ENCODE results near the gene IFI27. TPM values are rescaled to one million over a fixed set of nuclear protein-coding genes. Genes with fewer than 3 reads are reported as not detected.
A peak's percentile ranks its signal among the peaks of the same experiment; 100 is the strongest.

IFI27 gene
- total and polyA plus RNA-seq, 10 of the 15 experiments (the other 5 are each of a cell fraction or from before 2014, with no cell fraction given), result 1.1 to 45.5 (median 3.3) TPM

GRCh38 chr14:94080621-94081385, 29.7 kb upstream of the IFI27 start, which contains the start of the genes DDX24 and IFI27L1 (continued):
- TF ChIP-seq ZBTB11 (CRISPR knock-in tag; IDR thresholded peaks at IDR 0.05), result no peak
- TF ChIP-seq MAX (IDR thresholded peaks at IDR 0.05; ENCODE audit: low read depth, low read length), result peak; percentile 54; the same call in 1 of the 2 replicates
- peak; percentile 94 for TF ChIP-seq LARP7 (IDR thresholded peaks at IDR 0.05)
- no peak for TF ChIP-seq FOXM1 (IDR thresholded peaks at IDR 0.05; ENCODE audit: low read depth, low read length)
- no peak for TF ChIP-seq HSF1 (IDR thresholded peaks at IDR 0.05; ENCODE audit: low read depth, low read length)
- TF ChIP-seq FOS (IDR thresholded peaks at IDR 0.05; ENCODE audit: borderline replicate concordance, extremely low read depth, insufficient read length), result no peak
- TF ChIP-seq RFX5 (IDR thresholded peaks at IDR 0.05; ENCODE audit: low read depth, low read length), result no peak; the same call in 1 of the 2 replicates
- TF ChIP-seq MEF2A (IDR thresholded peaks at IDR 0.05; ENCODE audit: insufficient read depth, low read depth, low read length), result no peak
- no peak; the same call in 1 of the 2 replicates for TF ChIP-seq POLR2AphosphoS2 (IDR thresholded peaks at IDR 0.05; ENCODE audit: low read depth, low read length)
- TF ChIP-seq ZNF384 (IDR thresholded peaks at IDR 0.05; ENCODE audit: borderline replicate concordance, low read depth, low read length), result no peak
- peak; percentile 73; the same call in 1 of the 2 replicates for TF ChIP-seq CREB1 (IDR thresholded peaks at IDR 0.05; ENCODE audit: low read depth)
- TF ChIP-seq JUNB (IDR thresholded peaks at IDR 0.05), result no peak
- TF ChIP-seq SUPT20H (IDR thresholded peaks at IDR 0.05; ENCODE audit: borderline replicate concordance, control insufficient read depth, low read depth, low read length), result no peak
- no peak for TF ChIP-seq CHD4 (IDR thresholded peaks at IDR 0.05)
- TF ChIP-seq RCOR1 (conservative IDR thresholded peaks at IDR 0.05; ENCODE audit: low read depth, low read length), result no peak
- TF ChIP-seq KLF5 (IDR thresholded peaks at IDR 0.05; ENCODE audit: partially characterized antibody), result no peak
- TF ChIP-seq RAD51 (IDR thresholded peaks at IDR 0.05), result no peak
- no peak; a peak in 2 of 4 replicates for TF ChIP-seq IKZF2 (IDR thresholded peaks at IDR 0.05)
- TF ChIP-seq ZZZ3 (IDR thresholded peaks at IDR 0.05; ENCODE audit: control insufficient read depth, insufficient read length, low read depth), result no peak
- TF ChIP-seq STAT1 (conservative IDR thresholded peaks at IDR 0.05), result no peak
- TF ChIP-seq CREM (IDR thresholded peaks at IDR 0.05; ENCODE audit: low read depth), result peak; percentile 66; the same call in 1 of the 2 replicates
- no peak for TF ChIP-seq ATF7 (IDR thresholded peaks at IDR 0.05; ENCODE audit: low read depth)
- TF ChIP-seq ZNF274 (IDR thresholded peaks at IDR 0.05; ENCODE audit: insufficient read depth, insufficient read length), result no peak
- TF ChIP-seq NR2C2 (IDR thresholded peaks at IDR 0.05; ENCODE audit: borderline replicate concordance, control insufficient read depth, insufficient read length, low read depth), result no peak
- TF ChIP-seq YY1 (IDR thresholded peaks at IDR 0.05; ENCODE audit: low read depth, low read length), result peak; percentile 86
- peak; percentile 18 for TF ChIP-seq RELA (IDR thresholded peaks at IDR 0.05; ENCODE audit: borderline replicate concordance, partially characterized antibody)
- TF ChIP-seq ESRRA (IDR thresholded peaks at IDR 0.05; ENCODE audit: low read length), result no peak
- no peak for TF ChIP-seq SIN3A (IDR thresholded peaks at IDR 0.05; ENCODE audit: low read depth, low read length)
